GM20431 (cell line): ENCODE data around the gene SPOP.

Source experiments
- in situ Hi-C: fragments of 300-500 bp; cut with MseI, MboI; formaldehyde crosslinking; loops from one replicate; pipeline ENCODE4 v1.15.0; 2020; ENCODE audit warnings: low sequenced_read_pairs; ENCODE audit not compliant: unreplicated experiment

Gene SPOP

GRCh38 chr17:49564638-49565037, 113.3 kb downstream of the SPOP start:
- in situ Hi-C loops = loop anchor here (25.0 kb wide), 2 partner anchors 298 to 423 kb away; partner anchors contain the start of gene DLX3

- in situ Hi-C loops = loop anchor here (10.0 to 25.0 kb wide), 4 partner anchors 63 to 430 kb away; partner anchors contain the start of genes DLX3 and NGFR
Observed at GRCh38 chr17:49557312-49558024, 120.4 kb downstream of the SPOP start.

GRCh38 chr17:49556223-49556943, 121.5 kb downstream of the SPOP start:
- in situ Hi-C loops = loop anchor here (10.0 to 25.0 kb wide), 4 partner anchors 62 to 431 kb away; partner anchors contain the start of genes DLX3 and NGFR

GRCh38 chr17:49555495-49556222, 122.2 kb downstream of the SPOP start:
- in situ Hi-C loops = loop anchor here (10.0 to 25.0 kb wide), 4 partner anchors 61 to 432 kb away; partner anchors contain the start of genes DLX3 and NGFR

- in situ Hi-C loops = loop anchor here (10.0 to 25.0 kb wide), 4 partner anchors 60 to 432 kb away; partner anchors contain the start of genes DLX3 and NGFR
Observed at GRCh38 chr17:49554694-49555494, 123.0 kb downstream of the SPOP start.

- in situ Hi-C loops = loop anchor here (10.0 to 25.0 kb wide), 4 partner anchors 59 to 433 kb away; partner anchors contain the start of genes DLX3 and NGFR
Observed at GRCh38 chr17:49553676-49554335, 124.1 kb downstream of the SPOP start.

GRCh38 chr17:49552070-49552751, 125.7 kb downstream of the SPOP start:
- in situ Hi-C loops = loop anchor here (10.0 to 25.0 kb wide), 4 partner anchors 57 to 435 kb away; partner anchors contain the start of genes DLX3 and NGFR

- in situ Hi-C loops = loop anchor here (10.0 to 25.0 kb wide), 4 partner anchors 57 to 436 kb away; partner anchors contain the start of genes DLX3 and NGFR
Observed at GRCh38 chr17:49551221-49552069, 126.5 kb downstream of the SPOP start.

- in situ Hi-C loops = loop anchor here (10.0 to 25.0 kb wide), 4 partner anchors 56 to 437 kb away; partner anchors contain the start of genes DLX3 and NGFR
Observed at GRCh38 chr17:49550764-49551163, 127.1 kb downstream of the SPOP start.

- in situ Hi-C loops = loop anchor here (10.0 to 25.0 kb wide), 4 partner anchors 55 to 437 kb away; partner anchors contain the start of genes DLX3 and NGFR
Observed at GRCh38 chr17:49549691-49550678, 127.9 kb downstream of the SPOP start.

- in situ Hi-C loops = no loop called here
Observed at GRCh38 chr17:49549311-49549605, 128.6 kb downstream of the SPOP start.
